Purkinje cell (primary cell): ENCODE measurements around the gene PRG3. TPM values are rescaled to one million over a fixed set of nuclear protein-coding genes. Genes with fewer than 3 reads are reported as not detected.

ENCODE experiments used
- polyA plus RNA-seq: library from polyadenylated mRNA; unstranded; fragments of >200 nt; fragmentation: Nextera tagmentation; gene quantifications from 2 replicates; pipeline ENCODE4 v1.2.1, GENCODE V29; 2014

The PRG3 gene, protein sequence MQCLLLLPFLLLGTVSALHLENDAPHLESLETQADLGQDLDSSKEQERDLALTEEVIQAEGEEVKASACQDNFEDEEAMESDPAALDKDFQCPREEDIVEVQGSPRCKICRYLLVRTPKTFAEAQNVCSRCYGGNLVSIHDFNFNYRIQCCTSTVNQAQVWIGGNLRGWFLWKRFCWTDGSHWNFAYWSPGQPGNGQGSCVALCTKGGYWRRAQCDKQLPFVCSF
- not detected in 2 replicates for polyA plus RNA-seq

GRCh38 chr11:57380975-57381374 lies at the start of gene PRG3:
Gene PRG3 (minus strand): TSS chr11:57381150. CDS start chr11:57380708, 442 bp downstream.

GRCh38 chr11:57426929-57427726 lies 46.2 kb upstream of the PRG3 start, which contains the start of gene SLC43A3:
Gene SLC43A3 (minus strand): TSS chr11:57427121. CDS start chr11:57426172, 949 bp downstream.

DNA sequence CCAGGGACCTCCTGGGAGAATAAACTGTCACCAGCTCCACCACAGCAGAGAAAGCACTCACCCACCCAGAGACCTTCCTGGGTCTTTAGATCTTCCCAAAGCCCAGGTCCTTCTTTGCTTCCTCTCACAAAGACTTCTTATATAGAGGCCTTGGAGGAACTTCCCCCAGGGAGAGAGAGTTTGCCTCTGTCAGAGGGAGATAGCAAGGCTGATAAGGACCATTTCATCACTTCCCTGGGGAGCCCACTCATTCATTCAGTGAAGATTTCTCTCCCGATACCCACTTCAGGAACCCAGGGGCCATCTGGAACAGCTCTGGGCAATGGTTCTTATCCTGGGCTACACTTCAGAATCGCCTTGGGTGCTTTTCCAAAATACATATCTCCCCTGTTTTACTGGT lies 9.6 kb upstream of the PRG3 start, which contains the start of gene PRG2:
TSS of gene PRG2 (minus strand) at position 116 of the 400 bp plus-strand sequence. CDS start 706 bp downstream, outside the sequence.

GRCh38 chr11:57338142-57338541 lies 42.8 kb downstream of the PRG3 start, which contains the start of gene P2RX3:
Gene P2RX3 (plus strand): TSS chr11:57338352. CDS start chr11:57338551, 199 bp downstream.

GRCh38 chr11:57335343-57336110 lies 45.4 kb downstream of the PRG3 start, which contains the start of gene SSRP1:
Gene SSRP1 (minus strand): TSS chr11:57335892. CDS start chr11:57335121, 771 bp downstream.

Other genes with a start within 250 kb of the PRG3 start
- 0.07 TPM in 1 of 2 replicates, not detected in the other for gene LRRC55, start 199.2 kb downstream of the PRG3 start, polyA plus RNA-seq
- not detected in 2 replicates for gene APLNR, start 143.9 kb downstream of the PRG3 start, polyA plus RNA-seq
- 3.7 and 5.3 TPM in 2 replicates for gene TNKS1BP1, start 56.2 kb downstream of the PRG3 start, polyA plus RNA-seq
- gene SSRP1, start 45.3 kb downstream of the PRG3 start, polyA plus RNA-seq, result 24.9 and 28.2 TPM in 2 replicates
- gene P2RX3, start 42.8 kb downstream of the PRG3 start, polyA plus RNA-seq, result not detected in 2 replicates
- not detected in 2 replicates for gene PRG2, start 9.5 kb upstream of the PRG3 start, polyA plus RNA-seq
- gene SLC43A3, start 46.0 kb upstream of the PRG3 start, polyA plus RNA-seq, result 1.1 and 3.0 TPM in 2 replicates
- gene RTN4RL2, start 79.4 kb upstream of the PRG3 start, polyA plus RNA-seq, result 0.16 TPM in 1 of 2 replicates, not detected in the other
- gene SLC43A1, start 134.6 kb upstream of the PRG3 start, polyA plus RNA-seq, result 0.16 and 1.1 TPM in 2 replicates
- gene TIMM10, start 149.6 kb upstream of the PRG3 start, polyA plus RNA-seq, result 261 and 303 TPM in 2 replicates
- not detected in 2 replicates for gene SMTNL1, start 156.4 kb upstream of the PRG3 start, polyA plus RNA-seq
- gene UBE2L6, start 186.5 kb upstream of the PRG3 start, polyA plus RNA-seq, result 19.2 and 28.4 TPM in 2 replicates
- gene SERPING1, start 216.5 kb upstream of the PRG3 start, polyA plus RNA-seq, result 9.1 and 24.1 TPM in 2 replicates